ENCODE results near the gene SH3GLB2. TPM values are rescaled to one million over a fixed set of nuclear protein-coding genes. Genes with fewer than 3 reads are reported as not detected.

SH3GLB2 gene
- total and polyA plus RNA-seq, 2 of the 8 experiments (the other 6 are each of a cell fraction or from before 2014, with no cell fraction given): 52.7 to 79.9 TPM

GRCh38 chr9:129028192-129028966, at the start of gene SH3GLB2 (continued):
- TF ChIP-seq ATF3 (IDR thresholded peaks at IDR 0.05; ENCODE audit: insufficient read depth, low read depth, low read length) (no peak), GABPA (IDR thresholded peaks at IDR 0.05; ENCODE audit: borderline replicate concordance, insufficient read depth, low read length) (no peak), ZNF274 (IDR thresholded peaks at IDR 0.05; ENCODE audit: borderline replicate concordance, extremely low read depth, low read length) (no peak), GTF2F1 (IDR thresholded peaks at IDR 0.05; ENCODE audit: borderline replicate concordance, low read depth, low read length) (no peak), KDM4A (IDR thresholded peaks at IDR 0.05; ENCODE audit: low read depth, low read length, severe bottlenecking) (no peak), CHD1 (IDR thresholded peaks at IDR 0.05; ENCODE audit: low read depth, low read length) (no peak), POLR2AphosphoS5 (IDR thresholded peaks at IDR 0.05; ENCODE audit: low read depth, low read length) (no peak), SIX5 (IDR thresholded peaks at IDR 0.05; ENCODE audit: low read depth, low read length) (no peak), TAF1 (IDR thresholded peaks at IDR 0.05; ENCODE audit: low read depth, low read length) (0 out of 2 replicates have a peak, but pooled peaks have one; percentile 24), YY1 (IDR thresholded peaks at IDR 0.05; ENCODE audit: low read depth, low read length) (no peak), NANOG (IDR thresholded peaks at IDR 0.05; ENCODE audit: insufficient read depth, low read depth, low read length, poor library complexity, severe bottlenecking) (no peak), EGR1 (IDR thresholded peaks at IDR 0.05; ENCODE audit: borderline replicate concordance, low read depth, low read length) (no peak), RAD21 (IDR thresholded peaks at IDR 0.05 in 1 of 2, conservative IDR thresholded peaks at IDR 0.05 in 1 of 2; ENCODE audit: low read depth in 2 of 2, low read length in 2 of 2) (peak; percentile 29 to 45; a peak in 3 of 4 replicates), TAF7 (optimal IDR thresholded peaks at IDR 0.05; ENCODE audit: borderline replicate concordance, low read depth, low read length) (no peak), SP1 (IDR thresholded peaks at IDR 0.05; ENCODE audit: low read depth, low read length) (0 out of 2 replicates have a peak, but pooled peaks have one; percentile 45), NRF1 (IDR thresholded peaks at IDR 0.05; ENCODE audit: low read depth, low read length) (no peak), FOSL1 (IDR thresholded peaks at IDR 0.05; ENCODE audit: insufficient read depth, low read depth, low read length) (no peak), SUZ12 (IDR thresholded peaks at IDR 0.05; ENCODE audit: low read length) (no peak)
